GM23248 (cell line): ENCODE data around the gene ATP8A2.

Experiments
- EZH2 ChIP-seq: fragments of 200-600 bp; sonication (generic); IDR thresholded peaks from 2 replicates; pipeline ENCODE4 v1.6.1; 2018; ENCODE audit warnings: antibody characterized with exemption, mild to moderate bottlenecking; ENCODE audit not compliant: insufficient read depth, poor library complexity, severe bottlenecking
- EZH2phosphoT487 ChIP-seq: fragments of 200-600 bp; sonication (generic); IDR thresholded peaks from 2 replicates; pipeline ENCODE4 v1.6.1; 2018; ENCODE audit warnings: antibody characterized with exemption, moderate library complexity, mild to moderate bottlenecking, low read depth; ENCODE audit not compliant: insufficient read depth

GRCh38 chr13:25844559-25845434 lies 473.0 kb downstream of the ATP8A2 start:
- TF ChIP-seq EZH2: no peak
- no peak for TF ChIP-seq EZH2phosphoT487
